Forelimb muscle (tissue), 1 donor: ENCODE measurements around the gene NDC1. TPM values are rescaled to one million over a fixed set of nuclear protein-coding genes. Genes with fewer than 3 reads are reported as not detected.
"Not testable (repeated sequence)": the region's sequence is repeated elsewhere in the genome, so short reads cannot be mapped to it uniquely, and the experiment has no call there.

Experiments
- DNase-seq: peaks from one replicate; pipeline ENCODE4 v3.0.0-alpha.2; 2013; ENCODE audit warnings: low read depth
- polyA plus RNA-seq: library from polyadenylated mRNA; unstranded; fragments of 120-200 nt; gene quantifications from one replicate; pipeline ENCODE4 v1.2.1, GENCODE V29; 2013; ENCODE audit not compliant: insufficient read length

NDC1 gene, protein sequence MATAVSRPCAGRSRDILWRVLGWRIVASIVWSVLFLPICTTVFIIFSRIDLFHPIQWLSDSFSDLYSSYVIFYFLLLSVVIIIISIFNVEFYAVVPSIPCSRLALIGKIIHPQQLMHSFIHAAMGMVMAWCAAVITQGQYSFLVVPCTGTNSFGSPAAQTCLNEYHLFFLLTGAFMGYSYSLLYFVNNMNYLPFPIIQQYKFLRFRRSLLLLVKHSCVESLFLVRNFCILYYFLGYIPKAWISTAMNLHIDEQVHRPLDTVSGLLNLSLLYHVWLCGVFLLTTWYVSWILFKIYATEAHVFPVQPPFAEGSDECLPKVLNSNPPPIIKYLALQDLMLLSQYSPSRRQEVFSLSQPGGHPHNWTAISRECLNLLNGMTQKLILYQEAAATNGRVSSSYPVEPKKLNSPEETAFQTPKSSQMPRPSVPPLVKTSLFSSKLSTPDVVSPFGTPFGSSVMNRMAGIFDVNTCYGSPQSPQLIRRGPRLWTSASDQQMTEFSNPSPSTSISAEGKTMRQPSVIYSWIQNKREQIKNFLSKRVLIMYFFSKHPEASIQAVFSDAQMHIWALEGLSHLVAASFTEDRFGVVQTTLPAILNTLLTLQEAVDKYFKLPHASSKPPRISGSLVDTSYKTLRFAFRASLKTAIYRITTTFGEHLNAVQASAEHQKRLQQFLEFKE
- 9.3 TPM for polyA plus RNA-seq

DNA sequence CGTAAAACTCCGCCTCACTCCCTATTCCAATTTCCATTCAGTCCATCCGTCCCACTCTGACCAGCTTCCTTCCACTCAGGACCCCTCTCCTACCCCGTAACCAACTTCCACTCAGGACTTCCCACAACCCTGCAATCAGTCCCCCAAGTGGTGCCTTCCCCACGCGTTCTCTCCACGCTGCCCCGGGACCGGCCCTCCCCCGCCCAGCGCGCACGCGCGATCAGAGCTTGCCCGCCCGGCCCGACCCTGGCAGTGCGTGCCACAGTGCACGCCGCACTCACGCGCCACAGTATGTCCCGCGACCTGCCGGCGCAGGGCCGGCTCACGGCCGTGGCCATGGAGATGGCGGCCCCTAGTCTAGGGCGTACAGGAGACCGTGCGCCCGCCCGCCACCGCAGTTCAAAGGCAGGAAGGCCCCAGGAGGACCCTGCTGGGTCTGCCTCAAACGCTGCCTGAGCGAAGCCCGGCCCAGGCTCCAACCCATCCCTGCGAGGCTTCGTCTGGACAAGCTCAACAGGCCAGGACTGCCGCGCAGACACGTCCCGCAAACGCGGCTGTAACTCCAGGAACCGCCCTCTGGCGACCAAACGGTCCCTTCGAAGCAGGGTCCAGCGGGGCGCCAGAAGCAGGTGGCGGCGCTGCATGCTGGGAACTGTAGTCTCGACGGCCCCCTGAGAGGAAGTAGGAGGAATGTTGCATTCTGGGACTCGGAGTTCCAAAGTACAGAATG is at the start of gene NDC1:
NDC1 (minus strand) TSS at position 373 of the 730 bp plus-strand sequence; CDS start at position 338, 35 bp downstream.
- DNase-seq, result peak; percentile 94

DNA sequence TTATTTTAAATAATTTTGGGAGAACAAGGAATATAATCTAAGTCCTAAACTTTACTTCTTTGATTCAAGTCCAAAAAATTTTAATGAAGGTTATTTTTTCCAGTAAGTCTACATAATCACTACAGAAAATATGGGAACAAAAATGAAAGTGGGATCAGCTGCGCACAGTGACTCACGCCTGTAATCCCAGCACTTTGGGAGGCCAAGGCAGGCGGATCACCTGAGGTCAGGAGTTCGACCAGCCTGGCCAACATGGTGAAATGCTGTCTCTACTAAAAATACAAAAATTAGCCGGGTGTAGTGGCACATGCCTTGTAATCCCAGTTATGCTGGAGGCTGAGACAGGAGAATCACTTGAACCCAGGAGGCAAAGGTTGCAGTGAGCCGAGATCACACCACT is 45.5 kb upstream of the NDC1 start:
- not testable (repeated sequence) for DNase-seq

DNA sequence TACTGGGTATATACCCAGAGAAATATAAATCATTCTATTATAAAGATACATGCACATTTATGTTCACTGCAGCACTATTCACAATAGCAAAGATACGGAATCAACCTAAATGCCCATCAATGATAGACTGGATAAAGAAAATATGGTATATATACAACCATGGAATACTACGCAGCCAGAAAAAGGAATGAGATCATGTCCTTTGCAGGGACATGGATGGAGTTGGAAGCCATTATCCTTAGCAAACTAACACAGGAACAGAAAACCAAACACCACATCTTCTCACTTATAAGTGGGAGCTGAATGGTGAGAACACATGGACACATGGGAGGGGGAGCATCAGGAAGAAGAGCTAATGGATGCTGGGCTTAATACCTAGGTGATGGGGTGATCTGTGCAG is 43.8 kb upstream of the NDC1 start:
- DNase-seq, result not testable (repeated sequence)

DNA sequence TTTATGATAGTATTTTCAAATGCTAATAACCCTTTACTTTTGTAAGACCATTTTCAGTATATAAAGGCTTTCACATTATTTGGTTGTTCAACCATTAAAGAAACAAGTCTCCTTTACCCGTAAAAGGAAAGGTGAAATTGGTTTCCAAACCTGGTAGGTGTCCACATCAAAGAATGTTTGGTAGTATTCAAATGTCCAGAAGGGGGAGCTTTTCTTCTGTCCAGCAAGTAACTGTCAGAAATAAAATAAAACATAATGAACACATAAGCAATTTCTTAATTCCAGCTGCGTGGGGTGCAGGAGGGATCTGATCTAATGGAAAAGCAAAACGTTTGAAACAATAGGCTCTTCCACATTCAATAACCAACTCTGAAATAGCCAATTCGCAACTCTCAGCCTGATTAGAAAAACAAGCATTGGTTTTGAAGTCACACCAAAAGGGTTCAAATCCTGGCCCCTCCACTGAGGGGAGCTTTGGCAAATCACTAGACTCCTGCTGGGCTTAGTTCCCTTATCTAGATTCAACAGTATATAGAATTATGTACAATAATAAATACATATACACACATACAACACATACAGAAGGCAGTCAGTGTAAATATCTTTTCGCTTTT is 40.5 kb upstream of the NDC1 start:
- no peak for DNase-seq

DNA sequence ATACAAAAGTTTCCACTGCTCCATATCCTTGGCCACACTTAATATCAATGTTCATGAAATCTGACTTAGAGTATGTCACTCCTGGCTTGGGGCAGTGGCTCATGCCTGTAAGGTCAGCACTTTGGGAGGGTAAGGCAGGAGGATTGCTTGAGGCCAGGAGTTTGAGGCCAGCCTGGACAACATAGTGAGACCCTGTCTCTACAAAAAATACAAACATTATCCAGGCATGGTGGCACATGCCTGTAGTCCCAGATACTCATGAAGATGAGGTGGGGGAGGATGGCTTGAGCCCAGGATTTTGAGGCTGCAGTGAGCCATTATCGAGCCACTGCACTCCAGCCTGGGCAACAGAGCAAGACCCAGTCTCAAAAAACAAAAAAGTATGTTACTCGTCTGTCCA is 37.1 kb upstream of the NDC1 start:
- DNase-seq, result not testable (repeated sequence)

DNA sequence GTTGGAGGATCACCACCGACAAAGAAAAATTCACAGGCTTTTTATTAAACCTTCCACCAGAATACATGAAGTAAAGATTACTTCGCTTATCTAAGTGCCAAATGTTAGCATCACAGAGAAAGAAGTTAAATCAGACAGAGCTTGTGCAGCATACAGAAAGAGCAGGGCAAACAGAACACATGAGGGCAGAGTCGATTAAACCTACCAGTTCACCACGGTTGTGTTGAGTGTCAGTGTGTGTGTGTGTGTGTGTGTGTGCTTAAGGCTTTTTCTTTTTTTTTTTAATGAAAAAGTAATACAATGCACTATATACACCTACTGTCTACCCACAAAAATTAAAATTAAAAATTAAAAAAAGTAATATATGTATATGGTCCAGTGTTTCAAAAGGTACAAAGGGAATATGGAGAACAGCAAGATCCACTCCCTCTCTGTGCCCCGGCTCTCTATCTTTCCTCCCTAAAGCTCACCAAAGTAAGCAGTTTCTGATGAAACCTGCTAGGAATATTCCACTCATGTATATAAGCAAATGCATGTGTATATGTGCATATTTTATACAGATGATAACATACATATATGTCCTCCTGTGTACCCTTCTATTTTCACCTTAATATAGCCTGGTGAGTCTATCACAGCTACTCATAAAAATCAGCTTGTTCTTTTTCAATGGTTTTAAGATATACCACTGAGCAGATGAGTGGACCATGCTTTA is 33.8 kb upstream of the NDC1 start:
- DNase-seq, result no peak

DNA sequence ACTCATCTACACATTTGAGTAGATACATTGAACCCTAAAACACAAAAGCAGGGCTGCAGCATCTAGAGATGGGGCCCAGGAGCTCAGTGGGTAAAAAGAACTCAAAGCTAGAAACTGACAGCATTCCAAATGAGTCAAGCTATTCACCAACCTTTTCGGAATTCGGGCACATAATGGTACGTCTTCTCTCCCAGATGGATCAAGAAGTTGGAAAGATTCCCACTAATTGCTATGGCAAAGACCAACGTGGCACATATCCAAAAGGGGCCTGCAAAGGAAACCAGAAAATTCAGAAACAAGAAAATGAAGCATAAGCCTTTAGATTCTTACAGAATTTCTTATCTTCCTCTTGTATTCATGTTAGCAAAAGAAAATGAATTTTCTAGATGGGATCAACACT is 33.1 kb upstream of the NDC1 start:
- no peak for DNase-seq

DNA sequence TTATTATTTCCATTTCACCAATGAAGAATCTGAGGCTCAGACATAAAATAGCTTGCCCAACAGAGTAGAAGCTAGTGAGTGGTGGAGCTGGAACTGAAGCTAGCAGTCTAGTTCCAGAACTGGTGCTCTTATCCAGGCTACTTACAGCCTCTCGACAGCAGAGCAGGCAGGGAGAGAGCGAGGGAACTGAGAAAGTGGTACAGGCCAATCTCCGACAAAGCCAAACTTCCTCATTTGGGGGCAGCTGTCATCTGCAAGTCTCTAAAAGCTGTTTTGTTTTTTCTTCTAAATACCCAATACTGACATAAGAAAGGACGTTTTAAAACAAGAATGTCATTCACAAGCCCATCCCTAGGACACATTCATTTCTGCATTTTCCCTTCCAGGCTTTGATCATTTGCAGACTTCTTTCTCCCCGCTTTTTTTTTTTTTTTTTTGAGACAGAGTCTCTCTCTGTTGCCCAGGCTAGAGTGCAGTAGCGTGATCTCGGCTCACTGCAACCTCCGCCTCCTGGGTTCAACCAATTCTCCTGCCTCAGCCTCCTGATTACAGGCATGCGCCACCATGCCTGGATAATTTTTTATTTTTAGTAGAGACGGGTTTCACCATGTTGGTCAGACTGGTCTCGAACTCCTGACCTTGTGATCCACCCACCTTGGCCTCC is 31.5 kb upstream of the NDC1 start:
- no peak for DNase-seq

DNA sequence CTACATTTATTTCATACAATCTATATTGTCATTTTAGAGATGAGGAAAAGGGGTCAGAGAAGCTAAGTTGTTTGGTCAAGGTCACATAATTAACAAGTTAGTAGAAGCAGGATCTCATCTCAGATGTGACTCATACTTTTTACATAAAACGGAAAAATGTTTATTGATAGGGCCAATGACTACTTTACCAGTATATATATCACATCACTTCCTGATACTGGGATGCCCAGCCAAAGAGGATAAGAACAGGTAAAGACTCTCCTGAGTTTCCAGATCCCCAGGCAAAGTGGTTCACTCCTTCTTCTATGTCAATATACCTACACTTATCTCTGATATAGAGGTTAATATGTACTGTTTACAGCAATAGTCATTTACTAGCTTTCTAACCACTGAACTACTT is 30.5 kb upstream of the NDC1 start:
- DNase-seq, result no peak

DNA sequence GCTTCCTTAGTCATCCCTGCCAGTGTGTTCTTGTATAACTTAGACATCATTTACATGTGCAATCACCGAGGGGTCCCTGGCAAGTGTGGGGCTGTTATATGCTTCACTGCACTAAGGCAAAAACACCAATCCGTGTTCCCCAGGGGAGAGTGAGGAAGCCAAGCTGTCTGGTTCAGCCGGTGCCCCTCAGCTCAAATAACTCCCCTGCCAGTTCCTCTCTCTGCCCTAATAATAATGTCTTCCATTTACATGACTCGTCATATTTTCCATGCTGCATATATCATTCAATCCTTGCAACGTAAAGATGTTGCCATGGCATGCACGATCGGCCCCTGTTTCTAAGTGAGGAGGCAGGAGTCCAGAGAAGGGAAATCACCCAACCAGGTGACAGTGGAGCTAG is 24.4 kb upstream of the NDC1 start:
- no peak for DNase-seq

DNA sequence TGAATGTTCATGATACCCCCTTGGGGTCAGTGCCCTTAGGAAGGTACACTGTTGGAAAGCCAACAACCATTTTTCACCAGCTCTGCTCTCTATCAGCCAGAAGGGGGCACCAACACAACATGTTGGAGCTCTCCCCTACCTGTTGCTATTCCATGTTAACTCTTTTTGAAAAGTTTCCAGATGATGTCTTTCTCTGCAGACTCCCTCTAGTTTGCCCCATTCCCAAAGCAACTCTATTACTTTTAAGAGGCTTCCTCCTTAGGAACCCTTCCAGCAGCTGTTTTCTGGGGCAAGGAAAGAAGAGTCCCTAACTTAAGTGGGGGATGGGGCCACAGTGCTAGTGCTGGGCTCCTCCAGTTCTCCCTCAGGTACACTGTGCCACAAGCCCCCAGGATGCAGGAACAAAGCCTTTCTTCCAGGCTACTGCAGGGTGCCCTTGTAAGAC is 22.9 kb upstream of the NDC1 start:
- DNase-seq, result no peak

DNA sequence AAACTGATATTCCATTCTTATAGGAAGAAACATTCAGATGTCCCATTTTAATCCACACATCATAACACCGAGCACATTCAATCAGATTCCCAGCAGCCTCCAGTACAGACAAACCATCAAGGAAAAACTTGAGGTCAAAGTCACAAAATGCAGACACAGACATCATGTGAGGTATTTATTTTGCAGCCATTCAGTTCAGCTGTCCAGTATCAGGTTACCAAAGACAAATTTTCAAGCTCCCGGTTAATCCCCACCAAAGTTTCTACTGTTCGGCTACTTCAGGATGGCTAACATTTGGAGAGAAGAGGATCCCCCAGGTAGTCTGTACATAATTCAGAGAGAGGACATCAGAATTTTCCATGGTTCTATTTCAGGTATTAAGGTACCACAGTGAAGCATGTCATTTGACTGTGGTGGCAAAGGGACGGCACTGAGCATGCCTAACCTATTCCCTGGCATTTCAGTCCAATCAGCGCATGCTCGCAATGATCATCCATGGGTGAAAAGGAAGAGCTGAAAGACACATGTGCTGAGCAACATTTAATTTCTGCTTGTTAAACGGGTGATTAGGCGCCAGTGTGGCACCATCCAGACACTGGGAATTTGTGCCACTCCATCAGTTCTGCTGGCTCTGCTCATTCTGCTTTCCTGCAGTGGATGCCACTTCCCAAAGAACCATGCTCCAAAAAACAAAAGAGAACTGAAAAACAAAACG is 13.6 kb upstream of the NDC1 start:
- DNase-seq, result no peak

DNA sequence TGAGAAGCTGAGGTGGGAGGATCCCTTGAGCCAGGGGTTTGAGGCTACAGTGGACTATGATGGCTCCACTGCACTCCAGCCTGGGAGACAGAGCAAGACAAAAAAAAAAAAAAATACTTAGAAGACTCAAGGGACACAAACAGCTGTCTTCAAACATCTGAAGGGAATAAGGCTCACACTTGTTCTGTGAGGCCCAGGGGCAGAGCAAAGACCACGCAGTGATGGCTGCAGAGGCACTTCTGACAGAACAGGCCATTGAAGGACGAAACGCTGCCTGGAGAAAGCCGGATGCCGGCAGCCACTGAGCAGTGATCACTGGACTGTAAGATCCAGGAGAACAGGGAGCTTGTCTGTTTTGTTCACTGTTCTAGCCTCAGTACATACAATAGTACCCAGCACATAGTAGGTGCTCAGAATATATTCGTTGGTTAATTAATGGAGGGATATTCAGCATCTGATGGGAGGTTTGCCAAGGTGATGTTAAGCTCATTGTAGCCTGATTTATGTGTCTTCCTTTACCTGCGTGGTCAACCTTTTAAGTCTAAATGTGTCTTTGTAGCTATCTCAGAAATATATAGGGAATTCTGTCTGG is 12.1 kb upstream of the NDC1 start:
- no peak for DNase-seq

DNA sequence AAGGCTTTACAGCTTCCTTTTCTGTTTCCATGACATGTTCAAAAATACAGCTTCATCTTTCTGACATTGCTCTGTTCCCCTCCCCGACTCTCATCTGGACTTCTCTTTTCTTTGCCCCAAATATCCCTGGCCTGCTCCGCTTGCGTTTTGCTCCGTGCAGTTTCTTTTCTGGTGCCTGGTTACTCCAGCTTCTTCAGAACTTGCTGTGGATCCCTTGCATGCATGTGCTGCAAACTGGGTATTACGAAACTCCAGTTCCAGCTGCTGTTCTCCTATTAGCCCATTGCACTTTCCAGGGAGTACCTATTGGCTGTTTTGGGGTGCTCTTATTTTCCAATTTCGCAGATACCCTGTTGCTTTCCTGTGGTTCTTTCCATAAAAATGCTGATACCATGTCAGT is 9.9 kb upstream of the NDC1 start:
- no peak for DNase-seq

DNA sequence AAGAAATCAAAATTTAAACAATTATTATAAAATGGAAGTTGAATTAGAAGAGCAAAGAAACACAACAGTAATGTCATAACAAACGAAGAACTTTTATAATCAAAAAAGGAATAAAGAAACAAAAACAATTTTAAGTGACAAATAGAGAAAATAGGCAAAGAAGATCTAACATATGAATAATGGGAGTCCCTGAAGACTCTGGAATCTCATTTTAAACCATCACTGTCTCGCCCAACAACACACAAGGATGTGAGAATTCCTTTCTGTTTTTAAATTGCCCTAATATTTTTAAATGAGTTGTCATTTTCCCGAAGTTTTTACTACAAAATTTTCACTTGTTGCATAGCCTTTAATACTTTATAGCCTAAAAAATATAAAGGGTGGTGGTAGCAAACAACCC is 4.3 kb upstream of the NDC1 start:
- DNase-seq, result no peak

DNA sequence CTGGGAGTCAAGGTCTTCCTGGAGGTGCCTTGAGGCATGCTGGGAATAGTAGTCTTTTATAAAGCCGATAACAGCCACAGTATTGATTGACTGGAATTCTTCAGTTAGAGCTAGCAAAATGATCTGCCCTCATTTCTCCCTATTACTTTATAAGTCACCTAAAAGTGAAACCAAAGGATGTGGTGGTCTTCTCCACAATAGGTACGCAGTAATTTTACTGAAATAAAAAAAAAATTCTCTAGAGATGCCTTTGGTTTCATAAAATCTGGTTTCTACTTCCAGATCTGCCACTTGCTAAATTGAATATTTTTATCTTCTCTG is 518 bp upstream of the NDC1 start:
- no peak for DNase-seq

DNA sequence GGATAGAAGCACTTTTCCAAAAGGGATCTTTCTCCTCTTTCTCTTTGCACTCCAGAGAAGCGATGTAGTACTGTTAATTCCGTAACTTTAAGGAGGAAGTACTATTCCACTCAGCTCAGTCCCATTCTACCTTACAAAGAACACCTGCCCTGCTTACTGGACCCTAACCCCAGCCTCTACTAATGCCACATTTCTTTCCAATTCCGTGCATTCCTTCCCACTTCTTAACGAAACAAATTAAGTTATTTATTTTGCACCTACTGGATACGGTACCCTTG is 511 bp downstream of the NDC1 start:
- DNase-seq, result no peak

DNA sequence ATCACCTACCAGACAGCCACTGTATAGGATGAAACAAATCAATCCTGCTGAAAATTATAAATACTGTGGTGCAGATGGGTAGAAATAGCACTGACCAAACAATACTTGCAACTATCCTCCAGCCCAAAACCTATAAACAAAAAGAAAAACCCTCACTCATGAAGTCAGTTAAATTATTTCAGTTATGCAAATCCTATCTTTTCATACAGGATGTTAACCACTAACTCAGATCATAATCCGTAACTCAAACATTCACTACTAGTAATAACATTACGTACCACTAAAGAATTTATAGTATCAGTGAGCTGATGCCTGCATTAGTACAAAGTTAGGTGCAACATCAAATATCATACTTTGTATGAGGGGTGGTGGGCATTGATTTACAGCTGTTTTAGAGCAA is 2.6 kb downstream of the NDC1 start:
- no peak for DNase-seq

DNA sequence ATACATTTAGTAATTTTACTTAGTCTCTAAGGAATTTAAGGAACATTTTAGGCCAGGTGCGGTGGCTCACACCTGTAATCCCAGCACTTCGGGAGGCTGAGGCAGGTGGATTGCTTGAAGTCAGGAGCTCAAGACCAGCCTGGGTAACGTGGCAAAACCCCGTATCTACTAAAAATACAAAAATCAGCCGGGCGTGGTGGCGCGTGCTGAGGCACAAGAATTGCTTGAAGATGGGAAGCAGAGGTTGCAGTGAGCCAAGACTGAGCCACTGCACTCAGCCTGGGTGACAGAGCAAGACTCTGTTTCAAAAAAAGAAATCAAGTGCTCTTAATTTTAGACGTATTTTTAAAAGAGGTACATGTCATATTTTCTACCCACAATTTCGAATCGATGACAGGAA is 3.3 kb downstream of the NDC1 start:
- DNase-seq, result no peak

DNA sequence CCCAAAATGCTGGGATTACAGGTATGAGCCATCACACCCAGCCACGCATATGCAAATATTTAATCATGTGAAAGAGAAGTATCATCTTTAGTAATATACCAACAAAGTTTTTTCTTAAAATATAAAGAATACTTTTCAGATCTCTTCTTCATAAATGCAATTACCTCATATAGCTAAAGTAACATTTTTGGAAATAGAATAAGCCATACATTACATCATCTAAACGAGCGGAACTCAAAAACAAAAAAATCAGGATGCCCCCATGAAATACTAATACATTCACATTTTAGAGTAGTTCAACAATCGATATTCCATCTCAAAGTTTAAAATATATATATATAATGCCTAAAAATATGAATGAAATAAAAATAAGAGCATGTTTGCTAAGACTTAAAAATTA is 4.7 kb downstream of the NDC1 start:
- no peak for DNase-seq
